GM21717 (cell line): ENCODE data around the gene RUNDC1.
A peak's percentile ranks its signal among the peaks of the same experiment; 100 is the strongest.
"Not testable (repeated sequence)": the region's sequence is repeated elsewhere in the genome, so short reads cannot be mapped to it uniquely, and the experiment has no call there.

ENCODE experiments used
- ATAC-seq: cut with Tn5 transposase; IDR thresholded peaks from one replicate; pipeline ENCODE4 v1.9.1; 2021; ENCODE audit warnings: mild to moderate bottlenecking, moderate library complexity; ENCODE audit not compliant: unreplicated experiment

Gene RUNDC1

GRCh38 chr17:42989726-42990652 lies 9.6 kb downstream of the RUNDC1 start:
- no peak for ATAC-seq

DNA sequence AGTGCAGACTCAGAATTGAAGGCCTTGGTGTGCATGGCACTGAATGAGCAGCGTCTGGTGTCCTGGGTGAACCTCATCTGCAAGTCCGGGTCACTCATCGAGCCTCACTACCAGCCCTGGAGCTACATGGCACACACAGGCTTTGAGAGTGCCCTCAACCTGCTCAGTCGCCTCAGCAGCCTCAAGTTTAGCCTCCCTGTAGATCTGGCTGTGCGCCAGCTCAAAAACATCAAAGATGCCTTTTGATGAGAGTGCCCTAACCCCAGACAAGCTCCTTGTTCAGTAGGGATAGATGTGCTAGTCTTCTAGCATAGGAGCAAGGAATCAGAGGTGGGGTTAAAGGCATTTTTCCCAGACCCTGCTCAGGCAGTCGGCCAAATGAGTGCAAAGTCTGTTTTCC lies 11.1 kb downstream of the RUNDC1 start:
- no peak for ATAC-seq

- no peak for ATAC-seq
These were observed 12.5 kb downstream of the RUNDC1 start for GRCh38 chr17:42992872-42993271.

- not testable (repeated sequence) for ATAC-seq
These were observed 13.5 kb downstream of the RUNDC1 start for GRCh38 chr17:42993913-42994312.

DNA sequence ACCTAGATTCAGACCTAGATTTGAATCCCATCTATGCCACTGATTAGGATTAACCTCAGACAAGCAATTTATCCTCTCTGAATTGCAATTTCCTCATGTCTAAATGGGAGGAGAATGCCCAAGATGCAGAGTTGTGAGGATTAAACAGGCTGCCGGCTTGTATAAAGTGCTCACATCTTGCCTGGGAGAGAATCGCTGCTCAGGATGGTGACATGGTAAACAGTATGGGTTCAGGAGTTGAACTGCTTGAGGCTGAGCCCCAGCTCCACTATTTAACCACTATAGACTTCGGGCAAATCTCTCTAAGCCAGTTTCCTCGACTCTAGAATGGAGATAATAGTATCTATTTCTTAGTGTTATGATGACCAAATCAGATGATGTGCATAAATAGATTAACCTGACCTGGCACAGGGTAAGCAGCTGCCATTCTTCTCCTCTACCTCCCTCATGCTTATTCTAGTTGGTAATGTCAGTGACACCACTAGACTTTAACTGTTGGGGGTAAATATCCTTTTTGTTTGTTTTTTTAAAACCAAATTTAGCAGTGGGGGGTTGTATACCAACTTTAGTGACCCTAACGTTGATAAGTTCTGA lies 17.1 kb downstream of the RUNDC1 start:
- peak; percentile 5 for ATAC-seq

- ATAC-seq, result peak; percentile 78
These were observed 17.9 kb downstream of the RUNDC1 start, which contains the start of gene RPL27 for GRCh38 chr17:42997984-42998938. TSS of gene RPL27 (plus strand) at chr17:42998419. CDS start at chr17:42998751, 332 bp downstream.

DNA sequence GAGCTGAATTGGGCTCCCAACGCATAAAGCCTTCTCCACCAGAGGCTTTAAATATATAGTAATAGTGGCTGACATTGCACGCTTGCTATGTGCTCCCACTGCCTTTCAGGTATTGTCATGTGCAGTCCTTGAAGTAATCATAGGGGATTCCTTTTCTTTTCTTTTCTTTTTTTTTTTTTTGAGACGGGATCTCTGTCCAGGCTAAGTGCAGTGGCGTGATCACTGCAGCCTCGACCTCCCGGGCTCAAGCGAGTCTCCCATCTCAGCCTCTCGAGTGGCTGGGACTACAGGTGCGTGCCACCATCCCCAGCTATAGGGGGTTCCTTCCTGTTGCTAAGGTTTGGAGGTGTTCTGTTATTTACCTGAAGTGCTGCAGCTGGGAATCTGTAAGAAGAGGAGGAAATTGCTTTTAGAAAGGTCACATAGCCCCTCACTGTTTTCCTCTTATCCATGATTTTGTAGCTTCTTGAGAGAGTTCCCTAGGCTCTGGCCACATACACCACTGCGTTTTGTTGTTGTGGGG lies 18.7 kb downstream of the RUNDC1 start:
- ATAC-seq, result no peak

- ATAC-seq, result not testable (repeated sequence)
These were observed 20.5 kb downstream of the RUNDC1 start for GRCh38 chr17:43000894-43001293.

GRCh38 chr17:43003542-43004172 lies 23.3 kb downstream of the RUNDC1 start:
- ATAC-seq, result no peak

- ATAC-seq, result peak; percentile 73
These were observed 26.5 kb downstream of the RUNDC1 start, which contains the start of gene IFI35 for GRCh38 chr17:43006639-43007551. TSS of gene IFI35 (plus strand) at chr17:43006784. CDS start at chr17:43006948, 164 bp downstream.

DNA sequence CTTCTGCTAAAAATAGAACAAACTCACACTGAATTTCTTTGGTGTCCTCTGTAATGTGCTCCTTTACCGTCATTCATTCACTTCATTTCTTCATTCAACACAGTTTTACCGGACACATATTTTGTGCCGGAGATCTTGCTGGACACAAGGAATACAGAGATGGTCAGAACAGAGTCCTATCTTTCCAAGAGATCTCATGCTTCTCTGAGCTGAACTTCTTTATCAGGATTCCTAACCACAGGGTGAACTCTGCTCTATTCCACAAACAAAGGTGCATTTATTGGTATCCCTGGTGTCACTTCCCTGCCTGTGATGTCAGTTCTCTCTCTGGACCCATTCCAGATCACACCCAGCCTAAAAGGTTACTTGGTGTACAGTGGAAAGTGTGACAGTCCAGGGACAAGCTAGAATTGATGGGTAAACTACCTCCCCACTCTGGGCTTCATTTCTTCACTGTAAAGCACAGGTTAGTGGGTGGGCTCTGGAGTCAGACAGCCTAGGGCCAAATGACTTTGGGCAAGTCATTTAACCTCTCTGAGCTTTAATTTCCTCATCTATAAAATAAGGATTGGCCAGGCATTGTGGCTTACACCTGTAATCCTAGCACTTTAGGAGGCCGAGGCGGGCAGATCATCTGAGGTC lies 30.4 kb downstream of the RUNDC1 start:
- ATAC-seq, result no peak

- no peak for ATAC-seq
These were observed 31.5 kb downstream of the RUNDC1 start for GRCh38 chr17:43011728-43012472.

DNA sequence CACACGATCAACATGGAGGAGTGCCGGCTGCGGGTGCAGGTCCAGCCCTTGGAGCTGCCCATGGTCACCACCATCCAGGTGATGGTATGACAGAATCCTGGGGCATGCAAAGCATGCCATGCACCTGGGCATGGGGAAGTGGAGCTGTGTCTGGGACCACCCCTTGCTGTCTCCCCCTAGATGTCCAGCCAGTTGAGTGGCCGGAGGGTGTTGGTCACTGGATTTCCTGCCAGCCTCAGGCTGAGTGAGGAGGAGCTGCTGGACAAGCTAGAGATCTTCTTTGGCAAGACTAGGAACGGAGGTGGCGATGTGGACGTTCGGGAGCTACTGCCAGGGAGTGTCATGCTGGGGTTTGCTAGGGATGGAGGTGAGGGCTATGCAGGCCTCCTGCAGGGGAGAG lies 32.9 kb downstream of the RUNDC1 start:
- no peak for ATAC-seq

- ATAC-seq, result no peak
These were observed 33.8 kb downstream of the RUNDC1 start for GRCh38 chr17:43014020-43014648.

GRCh38 chr17:43014649-43015542 lies 34.5 kb downstream of the RUNDC1 start:
- no peak for ATAC-seq

GRCh38 chr17:43015579-43015978 lies 35.2 kb downstream of the RUNDC1 start:
- ATAC-seq, result no peak
